Measurements from ENCODE around the gene ZNF567.
A peak's percentile ranks its signal among the peaks of the same experiment; 100 is the strongest.
"Not testable (repeated sequence)": the region's sequence is repeated elsewhere in the genome, so short reads cannot be mapped to it uniquely, and the experiment has no call there.

ZNF567 gene

DNA sequence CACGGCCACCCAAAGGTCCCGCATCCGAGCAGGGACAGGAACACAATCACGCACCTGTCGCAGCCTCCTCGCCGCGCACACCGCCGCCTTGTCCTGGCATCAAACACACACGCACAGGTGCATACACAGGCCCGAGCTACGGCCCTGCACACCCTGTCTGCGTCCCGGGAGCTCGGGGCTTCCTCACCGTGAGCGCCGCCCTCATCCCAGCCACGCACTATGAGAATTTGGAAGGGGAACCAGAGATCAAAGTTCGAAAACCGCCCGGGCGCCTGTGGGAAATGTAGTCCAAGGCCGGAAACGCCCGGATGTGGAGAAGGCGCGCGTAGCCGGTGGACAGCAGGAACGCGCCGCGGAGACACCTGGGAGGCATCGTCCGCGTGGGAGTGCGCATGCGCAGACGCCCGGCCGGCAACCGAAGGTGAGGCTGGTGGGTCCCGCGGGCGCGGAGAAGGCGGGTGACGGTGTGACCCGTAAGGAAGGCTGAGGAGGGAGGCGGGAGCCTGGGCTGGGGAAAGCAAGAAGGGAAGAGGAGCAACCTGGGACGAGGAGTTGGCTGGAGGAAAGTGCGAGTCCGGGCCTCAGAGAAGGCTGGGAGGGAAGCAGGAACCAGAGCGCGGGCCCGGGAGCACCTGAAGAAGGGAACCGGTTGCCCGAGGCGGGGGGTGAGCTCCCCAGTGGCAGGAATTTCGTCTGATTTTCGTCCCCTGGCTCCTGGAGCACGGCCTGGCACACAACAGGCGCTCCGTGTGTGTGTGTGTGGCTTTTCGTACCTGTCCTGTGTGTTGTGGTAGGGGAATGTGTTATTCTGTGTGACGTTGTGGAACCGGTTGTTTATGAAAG, at the start of gene ZNF567:
TSS of gene ZNF567 (plus strand) at position 399 of the 843 bp plus-strand sequence. CDS start 7,256 bp downstream, outside the sequence.
- peak; percentile 97 for DNase-seq

DNA sequence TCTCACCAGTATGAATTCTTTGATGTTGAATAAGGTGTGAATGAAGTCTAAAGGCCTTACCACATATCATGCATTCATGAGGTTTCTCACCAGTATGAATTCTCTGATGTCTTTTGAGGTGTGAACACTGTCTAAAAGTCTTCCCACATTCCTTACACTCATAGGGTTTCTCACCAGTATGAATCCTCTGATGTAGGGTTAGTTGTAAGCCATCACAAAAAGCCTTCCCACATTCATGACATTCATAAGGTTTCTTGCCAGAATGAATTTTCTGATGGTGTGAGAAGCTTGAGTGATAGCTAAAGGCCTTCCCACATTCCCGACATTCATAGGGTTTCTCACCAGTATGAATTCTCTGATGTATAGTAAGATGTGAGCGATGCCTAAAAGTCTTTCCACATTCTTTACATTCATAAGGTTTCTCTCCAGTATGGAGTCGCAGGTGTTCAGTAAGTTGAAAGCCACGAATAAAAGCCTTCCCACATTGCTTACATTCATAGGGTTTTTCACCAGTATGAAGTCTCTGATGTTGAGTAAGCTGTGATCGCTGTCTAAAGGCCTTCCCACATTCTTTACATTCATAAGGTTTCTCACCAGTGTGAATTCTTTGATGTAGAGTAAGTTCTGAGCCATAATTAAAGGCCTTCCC, 48.4 kb upstream of the ZNF567 start:
- DNase-seq: no peak

DNA sequence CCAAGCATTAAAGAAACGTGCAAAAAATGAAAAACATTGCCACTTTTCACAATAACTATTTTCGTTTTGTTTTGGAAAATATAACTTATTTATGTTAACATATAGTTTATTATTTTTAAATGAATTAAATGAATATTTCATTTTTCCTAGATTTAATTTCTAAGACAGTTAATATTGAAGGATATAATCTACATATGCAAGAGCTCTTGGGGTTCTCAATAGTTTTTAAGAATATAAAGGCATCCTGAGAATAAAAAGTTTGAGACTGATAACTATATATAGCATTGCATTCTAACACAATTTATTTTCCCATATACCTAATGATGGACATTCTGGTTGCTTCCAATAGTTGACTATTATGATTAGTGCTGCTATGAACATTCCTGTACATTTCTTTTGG, 40.7 kb upstream of the ZNF567 start:
- no peak for DNase-seq

DNA sequence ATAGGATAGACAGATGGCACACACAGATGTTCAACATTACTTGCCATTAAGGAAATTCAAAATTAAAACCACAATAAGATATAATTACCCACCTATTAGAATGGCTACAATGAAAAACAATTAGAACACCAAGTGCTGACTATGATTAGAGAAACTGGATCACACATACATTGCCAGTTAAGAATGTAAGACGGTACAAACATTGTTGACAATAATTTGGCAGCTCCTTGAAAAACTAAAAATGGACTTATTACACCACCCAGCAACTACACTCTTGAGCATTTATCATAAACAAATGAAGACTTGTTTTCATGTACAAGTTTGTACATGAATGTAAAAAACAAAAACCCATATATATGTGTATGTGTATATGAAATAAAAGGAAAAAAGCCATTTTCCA, 34.5 kb upstream of the ZNF567 start:
- DNase-seq: no peak

DNA sequence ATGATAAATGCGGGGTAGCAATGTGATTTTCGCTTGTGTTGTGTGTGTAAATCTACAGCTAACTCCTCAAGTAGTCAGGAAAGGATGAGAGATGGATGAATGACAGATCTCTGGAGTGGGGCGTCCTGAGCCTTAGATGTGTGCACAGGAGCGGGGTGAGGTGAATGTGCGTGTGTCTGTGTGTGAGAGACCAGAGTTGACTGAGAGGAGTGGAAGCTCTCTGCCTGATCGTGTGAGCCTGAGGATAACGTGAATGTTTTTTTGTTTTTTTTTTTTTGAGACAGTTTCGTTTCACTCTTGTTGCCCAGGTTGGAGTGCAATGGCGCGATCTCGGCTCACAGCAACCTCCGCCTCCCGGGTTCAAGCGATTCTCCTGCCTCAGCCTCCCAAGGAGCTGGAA, 21.6 kb upstream of the ZNF567 start:
- DNase-seq: no peak

DNA sequence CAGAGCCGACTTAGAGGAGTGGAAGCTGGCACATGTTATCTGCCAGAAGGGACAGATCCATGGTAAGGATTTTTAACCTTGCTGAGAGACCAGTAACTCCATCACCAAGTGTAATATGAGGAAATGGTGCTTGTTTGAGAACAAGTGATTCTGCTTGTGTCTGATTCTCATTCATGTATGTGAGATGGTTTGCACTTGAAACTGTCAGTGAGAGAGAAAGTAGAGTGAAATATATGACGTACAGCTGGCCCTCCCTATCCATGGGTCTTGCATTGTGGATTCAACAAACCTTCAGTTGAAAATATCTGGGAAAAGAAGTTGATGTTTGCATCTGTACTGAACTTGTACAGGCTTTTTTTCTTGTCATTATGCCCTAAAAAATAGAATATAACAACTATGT, 18.8 kb upstream of the ZNF567 start:
- DNase-seq: no peak

DNA sequence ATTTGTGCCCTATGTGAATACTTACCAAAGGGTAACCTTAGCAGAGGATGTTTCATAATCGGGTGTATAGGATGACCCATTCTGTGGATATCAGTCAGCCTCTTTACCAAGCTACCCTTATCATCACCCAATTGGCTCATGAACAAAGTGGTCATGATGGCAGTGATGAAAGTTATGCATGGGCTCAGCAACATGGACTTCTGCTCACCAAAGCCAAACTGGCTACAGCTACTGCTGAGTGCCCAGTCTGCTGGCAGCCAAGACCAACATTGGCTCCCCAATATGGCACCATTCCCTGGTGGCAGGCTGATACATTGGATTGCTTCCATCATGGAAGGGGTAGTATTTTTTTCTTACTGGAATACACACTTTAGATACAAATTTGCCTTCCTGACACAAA, 15.0 kb upstream of the ZNF567 start:
- no peak for DNase-seq

DNA sequence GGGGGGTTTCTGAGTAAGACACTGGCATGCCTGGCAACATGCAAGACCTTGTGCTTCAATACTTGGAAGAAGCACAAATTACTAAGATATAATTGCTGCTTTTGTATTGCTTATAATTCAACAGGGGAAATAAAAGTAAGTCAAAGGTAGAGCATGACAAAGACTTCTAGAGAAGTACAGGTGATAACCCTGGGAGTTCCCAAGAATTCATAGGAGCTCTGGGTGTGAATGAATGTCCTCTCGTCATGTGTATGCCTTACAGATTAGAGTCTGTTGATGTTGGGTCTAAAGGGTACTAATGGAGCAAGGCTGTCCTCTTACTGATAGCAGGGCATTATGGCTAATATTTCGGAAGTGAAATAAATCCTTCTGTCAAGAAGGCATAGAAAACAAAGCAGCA, 13.2 kb upstream of the ZNF567 start:
- no peak for DNase-seq

DNA sequence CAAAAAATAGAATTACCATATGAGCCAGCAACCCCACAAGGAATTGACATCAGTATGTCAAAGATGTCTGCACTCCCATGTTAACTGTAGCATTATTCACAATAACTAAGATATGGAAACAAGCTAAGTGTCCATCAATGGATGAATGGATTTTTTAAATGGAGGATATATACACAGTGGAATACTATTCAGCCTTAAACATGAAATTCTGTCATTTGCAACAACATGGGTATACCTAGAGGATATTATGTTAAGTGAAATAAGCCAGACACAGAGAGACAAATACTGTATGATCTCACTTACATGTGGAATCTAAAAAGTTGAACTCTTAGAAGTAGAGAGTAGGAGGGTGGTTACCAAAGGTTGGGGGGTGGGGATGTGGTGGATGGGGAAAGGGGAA, 8.0 kb upstream of the ZNF567 start:
- no peak for DNase-seq

DNA sequence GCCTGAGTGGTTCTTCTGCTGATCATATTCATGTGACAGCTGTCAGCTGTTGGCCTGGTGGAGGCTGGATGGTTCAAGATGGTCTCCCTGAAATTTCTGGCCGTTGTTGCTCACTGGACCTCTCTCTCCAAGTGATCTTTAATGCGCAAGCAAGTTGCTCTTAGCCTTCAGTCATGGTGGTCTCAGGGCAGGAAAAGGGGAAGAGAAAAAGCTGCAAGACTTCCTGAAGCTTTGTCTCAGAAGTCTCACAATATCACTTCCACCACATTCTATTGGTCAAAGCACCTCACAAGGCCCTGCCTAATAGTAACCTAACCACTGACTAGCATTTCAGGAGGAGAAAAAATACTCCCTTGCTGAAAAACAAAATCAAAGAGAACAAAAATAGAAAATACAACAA, 1.6 kb upstream of the ZNF567 start:
- no peak for DNase-seq

DNA sequence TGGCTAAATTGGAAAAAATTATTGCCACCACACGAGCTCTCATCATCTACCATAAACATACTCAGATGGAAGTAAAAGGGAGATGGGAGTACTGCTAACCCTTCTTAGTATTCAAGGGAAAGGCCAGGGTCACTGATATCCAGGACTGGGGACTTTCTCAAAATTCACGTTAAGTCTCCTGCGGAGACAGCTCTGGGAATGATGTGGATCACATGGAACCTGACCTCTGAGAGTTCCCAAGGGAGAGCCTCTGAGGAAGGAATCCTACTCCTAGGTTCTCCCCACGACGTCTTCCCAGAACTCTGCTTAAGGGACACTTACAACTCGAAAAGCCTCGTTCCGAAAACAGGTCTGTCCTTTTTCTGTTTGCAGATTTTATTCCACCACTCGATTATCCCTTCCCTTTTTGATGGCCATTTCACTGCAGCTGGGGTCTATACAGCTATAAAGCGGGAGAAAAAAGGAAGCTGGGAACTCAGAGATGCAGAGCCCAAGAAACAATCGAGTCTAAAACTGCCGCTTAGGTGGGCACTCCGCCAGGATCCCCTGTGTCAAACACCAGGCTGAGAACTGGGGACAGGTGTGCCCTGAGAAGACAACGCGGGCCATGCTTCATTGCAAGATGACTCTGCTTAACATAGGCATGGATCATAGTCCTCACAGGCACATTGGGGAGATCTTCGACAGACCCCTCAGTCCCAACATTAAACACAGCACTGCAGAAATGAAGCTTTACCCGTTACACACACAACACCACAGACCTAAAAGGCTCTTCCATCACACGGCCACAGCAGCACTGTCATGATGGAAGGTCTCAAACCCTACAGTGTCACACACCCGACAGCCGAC, 823 bp upstream of the ZNF567 start:
- DNase-seq: no peak

DNA sequence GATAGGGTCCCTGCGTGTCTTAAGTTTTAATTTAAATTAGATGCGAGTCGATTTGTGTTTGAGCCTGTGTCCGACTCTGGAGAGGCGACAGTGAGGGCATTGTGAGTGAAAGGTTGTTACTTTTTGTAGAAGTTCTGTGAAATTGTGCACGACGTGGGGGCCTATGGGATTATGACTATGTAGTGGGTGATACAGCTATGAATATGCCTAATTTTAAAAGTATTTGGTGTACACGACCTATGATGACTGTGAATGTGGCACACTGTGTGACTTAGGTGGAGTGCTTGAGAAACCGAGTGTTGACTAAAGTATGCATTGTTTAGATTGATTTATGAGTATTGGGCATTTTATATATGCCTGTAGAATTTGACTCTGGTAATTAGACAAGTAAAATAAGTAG, 646 bp downstream of the ZNF567 start:
- DNase-seq: no peak

DNA sequence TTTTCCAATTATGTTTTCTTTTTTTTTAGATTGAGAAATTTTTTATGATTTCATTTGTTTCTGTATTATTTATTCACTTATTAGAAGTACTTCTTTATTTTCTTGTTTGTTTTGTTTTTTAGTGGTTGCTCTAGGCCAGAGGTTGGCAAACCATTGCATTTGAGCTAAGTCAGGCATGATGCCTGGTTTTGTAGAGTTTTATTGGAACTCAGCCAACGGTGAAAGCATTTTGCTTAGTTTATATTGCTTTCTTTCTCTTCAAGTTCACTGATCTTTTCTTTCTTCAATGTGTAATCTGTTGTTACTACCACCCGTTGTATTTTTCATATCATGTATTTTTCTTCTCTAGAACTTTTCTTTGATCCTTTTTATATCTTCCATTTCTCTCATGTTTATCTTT, 19.7 kb downstream of the ZNF567 start:
- no peak for DNase-seq

DNA sequence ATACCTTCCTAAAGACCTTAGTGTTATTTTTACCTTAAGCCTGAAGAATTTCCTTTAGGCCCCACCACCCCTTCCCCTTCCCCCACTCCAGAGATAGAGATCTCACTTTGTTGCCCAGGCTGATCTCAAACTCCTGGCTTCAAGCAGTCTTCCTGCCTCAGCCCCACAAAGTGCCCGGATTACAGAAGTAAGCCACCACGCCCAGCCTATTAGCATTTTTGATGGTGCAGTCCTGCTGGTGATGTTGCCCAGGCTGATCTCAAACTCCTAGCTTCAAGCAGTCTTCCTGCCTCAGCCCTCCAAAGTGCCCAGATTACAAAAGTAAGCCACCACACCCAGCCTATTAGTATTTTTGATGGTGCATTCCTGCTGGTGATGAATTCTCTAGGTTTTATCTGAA, 22.0 kb downstream of the ZNF567 start:
- no peak for DNase-seq

DNA sequence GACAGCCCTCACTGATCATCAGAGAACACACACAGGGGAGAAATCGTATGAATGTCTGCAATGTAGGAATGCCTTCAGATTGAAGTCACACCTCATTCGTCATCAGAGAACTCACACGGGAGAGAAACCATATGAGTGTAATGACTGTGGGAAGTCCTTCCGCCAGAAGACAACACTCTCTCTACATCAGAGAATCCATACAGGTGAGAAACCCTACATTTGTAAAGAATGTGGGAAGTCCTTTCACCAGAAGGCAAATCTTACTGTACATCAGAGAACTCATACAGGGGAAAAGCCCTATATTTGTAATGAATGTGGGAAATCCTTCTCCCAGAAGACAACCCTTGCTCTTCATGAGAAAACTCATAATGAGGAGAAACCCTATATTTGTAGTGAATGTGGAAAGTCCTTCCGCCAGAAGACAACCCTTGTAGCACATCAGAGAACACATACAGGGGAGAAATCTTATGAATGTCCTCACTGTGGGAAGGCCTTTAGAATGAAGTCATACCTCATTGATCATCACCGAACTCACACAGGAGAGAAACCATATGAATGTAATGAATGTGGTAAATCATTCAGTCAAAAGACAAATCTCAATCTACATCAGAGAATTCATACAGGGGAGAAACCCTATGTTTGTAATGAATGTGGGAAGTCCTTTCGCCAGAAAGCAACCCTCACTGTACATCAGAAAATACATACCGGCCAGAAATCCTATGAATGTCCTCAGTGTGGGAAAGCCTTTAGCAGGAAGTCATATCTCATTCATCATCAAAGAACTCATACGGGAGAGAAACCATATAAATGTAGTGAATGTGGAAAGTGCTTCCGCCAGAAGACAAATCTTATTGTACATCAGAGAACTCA, 32.5 kb downstream of the ZNF567 start:
- DNase-seq: no peak

DNA sequence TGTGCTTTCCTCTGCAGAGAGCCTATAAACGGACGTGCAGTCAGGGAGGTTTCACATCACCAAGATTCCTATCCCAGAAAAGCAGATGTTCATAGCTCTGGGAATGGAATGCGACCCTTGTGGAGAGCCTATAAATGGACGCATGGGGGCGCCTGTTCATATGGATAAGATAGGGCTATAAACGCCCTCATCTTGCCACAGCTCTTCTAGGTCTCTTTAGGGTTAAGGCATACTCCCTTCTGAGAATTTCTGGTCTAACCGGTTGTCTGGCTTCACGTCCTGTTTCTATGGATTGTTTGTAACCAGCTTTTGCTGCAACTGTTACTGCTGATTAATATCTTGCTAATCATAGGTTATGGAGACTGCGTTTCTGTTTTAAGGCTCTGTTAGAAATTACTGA, 48.8 kb downstream of the ZNF567 start:
- not testable (repeated sequence) for DNase-seq

DNA sequence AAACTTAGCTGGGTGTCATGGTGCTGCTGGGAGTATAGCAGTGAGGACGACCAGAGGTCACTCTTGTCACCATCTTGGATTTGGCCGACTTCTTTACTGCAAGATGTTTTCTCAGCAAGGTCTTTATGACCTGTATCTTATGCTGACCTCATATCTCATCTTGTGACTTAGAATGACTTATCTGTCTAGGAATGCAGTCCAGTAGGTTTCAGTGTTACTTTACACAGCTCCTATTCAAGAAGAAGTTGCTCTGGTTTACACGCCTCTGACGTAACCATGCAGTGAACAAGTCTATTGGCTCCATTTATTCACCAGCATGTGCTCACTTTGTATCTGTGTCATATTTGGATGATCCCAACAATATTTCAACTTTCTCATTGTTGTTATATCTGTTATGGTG, 58.5 kb downstream of the ZNF567 start:
- no peak for DNase-seq

DNA sequence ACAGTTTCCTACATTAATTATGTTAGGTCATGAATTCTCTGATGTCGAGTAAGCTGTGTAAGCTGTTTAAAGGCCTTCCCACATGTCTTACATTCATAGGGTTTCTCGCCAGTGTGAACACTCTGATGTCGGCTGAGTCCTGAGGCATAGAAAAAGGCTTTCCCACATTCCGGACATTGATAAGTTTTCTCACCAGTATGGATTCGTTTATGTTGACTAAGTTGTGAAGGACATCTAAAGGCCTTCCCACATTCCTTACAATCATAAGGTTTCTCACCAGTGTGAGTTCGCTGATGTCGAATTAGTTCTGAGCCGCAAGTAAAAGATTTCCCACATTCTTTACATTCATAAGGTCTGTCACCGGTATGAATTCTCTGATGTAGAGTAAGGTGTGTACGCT, 60.3 kb downstream of the ZNF567 start:
- DNase-seq: no peak

DNA sequence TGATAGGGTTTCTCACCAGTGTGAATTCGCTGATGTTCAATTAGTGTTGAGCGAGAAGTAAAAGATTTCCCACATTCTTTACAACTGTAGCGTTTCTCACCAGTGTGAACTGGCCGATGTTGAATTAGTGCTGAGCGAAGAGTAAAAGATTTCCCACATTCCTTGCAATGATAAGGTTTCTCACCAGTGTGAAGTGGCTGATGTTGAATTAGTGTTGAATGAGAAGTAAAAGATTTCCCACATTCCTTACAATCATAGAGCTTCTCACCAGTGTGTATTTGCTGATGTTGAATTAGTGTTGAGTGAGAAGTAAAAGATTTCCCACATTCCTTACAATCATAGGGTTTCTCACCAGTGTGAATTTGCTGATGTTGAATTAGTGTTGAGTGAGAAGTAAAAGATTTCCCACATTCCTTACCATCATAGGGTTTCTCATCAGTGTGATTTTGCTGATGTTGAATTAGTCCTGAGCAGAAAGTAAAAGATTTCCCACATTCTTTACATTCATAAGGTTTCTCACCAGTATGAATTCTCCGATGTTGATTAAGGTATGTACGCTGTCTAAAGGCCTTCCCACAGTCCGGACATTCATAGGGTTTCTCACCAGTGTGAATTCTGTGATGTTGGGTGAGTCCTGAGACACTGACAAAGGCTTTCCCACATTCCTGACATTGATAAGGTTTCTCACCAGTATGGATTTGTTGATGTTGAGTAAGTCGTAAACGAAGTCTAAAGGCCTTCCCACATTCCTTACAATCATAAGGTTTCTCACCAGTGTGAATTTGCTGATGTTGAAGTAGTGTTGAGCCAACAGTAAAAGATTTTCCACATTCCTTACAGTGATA, 61.2 kb downstream of the ZNF567 start:
- DNase-seq: no peak

DNA sequence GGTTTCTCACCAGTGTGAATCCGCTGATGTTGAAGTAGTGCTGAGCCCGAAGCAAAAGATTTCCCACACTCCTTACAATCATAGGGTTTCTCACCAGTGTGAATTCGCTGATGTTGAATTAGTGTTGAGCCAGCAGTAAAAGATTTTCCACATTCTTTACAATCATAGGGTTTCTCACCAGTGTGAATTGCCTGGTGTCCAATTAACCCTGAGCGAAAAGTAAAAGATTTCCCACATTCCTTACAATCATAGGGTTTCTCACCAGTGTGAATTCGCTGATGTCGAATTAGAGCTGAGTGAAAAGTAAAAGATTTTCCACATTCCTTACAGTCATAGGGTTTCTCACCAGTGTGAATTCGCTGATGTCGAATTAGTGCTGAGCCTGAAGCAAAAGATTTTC, 62.2 kb downstream of the ZNF567 start:
- not testable (repeated sequence) for DNase-seq

DNA sequence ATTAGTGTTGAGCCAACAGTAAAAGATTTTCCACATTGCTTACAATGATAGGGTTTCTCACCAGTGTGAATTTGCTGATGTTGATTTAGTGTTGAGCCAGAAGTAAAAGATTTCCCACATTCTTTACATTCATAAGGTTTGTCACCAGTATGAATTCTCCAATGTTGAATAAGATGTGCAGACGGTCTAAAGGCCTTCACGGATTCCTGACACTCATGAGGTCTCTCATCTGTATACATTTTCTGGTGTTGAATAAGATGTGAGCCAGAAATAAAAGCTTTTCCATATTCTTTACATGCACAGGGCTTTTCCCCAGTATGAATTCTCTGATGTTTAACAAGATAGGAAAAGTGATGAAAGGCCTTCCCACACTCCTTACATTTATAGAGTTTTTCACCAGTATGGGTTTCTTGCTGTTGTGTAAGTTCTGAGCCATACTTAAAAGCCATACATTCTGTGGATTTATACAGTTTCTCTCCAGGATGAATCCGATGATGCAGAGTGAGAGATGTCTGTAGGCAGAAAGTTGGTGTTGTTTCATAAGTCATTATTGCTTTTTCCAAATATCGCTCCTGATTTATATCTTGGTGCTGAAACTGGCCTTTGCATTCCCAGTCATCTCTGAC, 62.8 kb downstream of the ZNF567 start:
- DNase-seq: no peak

All from midbrain (tissue), 1 donor.